Testis (tissue), 3 donors: Measurements from ENCODE around the gene TNS1. TPM values are rescaled to one million over a fixed set of nuclear protein-coding genes. Genes with fewer than 3 reads are reported as not detected.

Experiments used
- DNase-seq: peaks from one replicate; pipeline ENCODE4 v3.0.0-alpha.2; 2019
- H3K27ac ChIP-seq, 2 donors: fragments of 200-600 bp; sonication (generic); one replicate each; pipeline ENCODE4 v1.5.1; 2019
- H3K27me3 ChIP-seq: fragments of 200-600 bp; sonication (generic); one replicate; pipeline ENCODE4 v1.5.1; 2019
- H3K36me3 ChIP-seq: fragments of 200-600 bp; sonication (generic); one replicate; pipeline ENCODE4 v1.5.1; 2017; ENCODE audit warnings: low read depth; ENCODE audit errors: missing control alignments
- H3K4me1 ChIP-seq: fragments of 200-600 bp; sonication (generic); one replicate; pipeline ENCODE4 v1.5.1; 2019
- H3K4me3 ChIP-seq, 2 donors: fragments of 200-600 bp; sonication (generic); one replicate each; pipeline ENCODE4 v1.5.1; 2017 to 2019
- H3K9me3 ChIP-seq: fragments of 200-600 bp; sonication (generic); one replicate; pipeline ENCODE4 v1.5.1; 2017
- POLR2A ChIP-seq: fragments of 450-650 bp; IDR thresholded peaks from one replicate; pipeline ENCODE4 v1.6.1; 2017; ENCODE audit warnings: antibody characterized with exemption, mild to moderate bottlenecking, moderate library complexity
- WGBS, 2 donors: methylation state at CpG; one replicate each; pipeline ENCODE4 v1.1.5; 2018; 5-methylcytosine and 5-hydroxymethylcytosine counted together
- intact Hi-C: fragments of 100-400 bp; cut with DNase I; formaldehyde crosslinking; loops from one replicate; pipeline ENCODE4 v1.15.1; 2023; ENCODE audit warnings: low total_unique reads
- polyA plus RNA-seq: library from polyadenylated mRNA; stranded (reverse); fragments of 350-450 nt; fragmentation: Illumina TruSeq; extraction: RNeasy Lipid Tissue Mini Kit (QIAGEN cat#74804); gene quantifications from one replicate; pipeline ENCODE4 v1.2.3, GENCODE V29; 2014; ENCODE audit warnings: low read depth, low replicate concordance; ENCODE audit not compliant: insufficient read depth
- total RNA-seq, 2 donors: library from RNA; depleted of rRNA; stranded (reverse); fragments of >200 nt; gene quantifications; one replicate each; pipeline ENCODE4 v1.2.3, GENCODE V29; 2016
- TF ChIP-seq, protein P1 (sequence below), 3 experiments: fragments of 450-650 bp in 2 of 3; fragments of 200-600 bp in 1 of 3; sonication (generic) in 1 of 3; IDR thresholded peaks; one replicate each; pipeline ENCODE4 v1.5.1; 2016 to 2019; ENCODE audit warnings: antibody characterized with exemption in 3 of 3, mild to moderate bottlenecking in 2 of 3, moderate library complexity in 1 of 3

TNS1 gene
- total and polyA plus RNA-seq, 3 donors from 2014 or later, result 75.9 to 256 (median 227) TPM

DNA sequence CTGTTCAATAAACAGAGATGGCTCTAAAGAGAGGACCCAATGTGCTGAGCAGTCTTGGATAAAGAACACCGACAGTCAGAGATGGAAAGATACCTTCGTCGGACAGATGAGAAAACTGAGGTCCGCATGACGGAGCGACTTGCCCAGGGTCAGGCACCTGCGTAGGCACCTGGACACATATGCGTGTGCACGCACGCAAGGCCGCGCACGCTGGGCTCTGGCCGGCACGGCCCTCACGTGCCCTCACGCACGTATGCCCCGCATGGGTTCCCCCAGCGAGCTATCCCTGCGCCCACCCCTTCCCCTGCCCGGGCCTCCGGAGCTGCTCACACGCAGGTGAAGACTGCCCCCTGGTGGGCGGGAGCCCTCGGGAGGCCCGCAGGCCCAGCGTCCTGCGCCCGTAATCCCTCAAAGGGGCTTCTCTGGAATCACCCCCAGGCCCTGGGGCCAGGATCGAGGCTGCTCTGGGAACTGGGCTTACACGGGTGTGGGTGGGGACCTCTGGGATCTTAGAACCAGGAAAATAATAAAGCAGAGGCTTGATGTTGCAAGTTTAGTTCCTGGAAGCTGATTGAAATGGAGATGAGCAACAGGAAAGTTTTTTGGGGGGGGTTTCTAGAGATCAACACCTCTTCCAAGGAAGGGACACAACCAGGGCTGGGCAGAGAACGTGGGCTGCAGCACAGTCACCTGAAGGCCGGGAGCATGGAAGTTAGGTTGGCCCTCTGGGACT, 246.3 kb downstream of the TNS1 start:
- intact Hi-C loops, result loop anchor here (10.0 kb wide), 1 partner anchor 1062 kb away; the partner anchor contains the start of gene IGFBP5
- no peak for TF ChIP-seq POLR2A
- TF ChIP-seq, protein P1, sequence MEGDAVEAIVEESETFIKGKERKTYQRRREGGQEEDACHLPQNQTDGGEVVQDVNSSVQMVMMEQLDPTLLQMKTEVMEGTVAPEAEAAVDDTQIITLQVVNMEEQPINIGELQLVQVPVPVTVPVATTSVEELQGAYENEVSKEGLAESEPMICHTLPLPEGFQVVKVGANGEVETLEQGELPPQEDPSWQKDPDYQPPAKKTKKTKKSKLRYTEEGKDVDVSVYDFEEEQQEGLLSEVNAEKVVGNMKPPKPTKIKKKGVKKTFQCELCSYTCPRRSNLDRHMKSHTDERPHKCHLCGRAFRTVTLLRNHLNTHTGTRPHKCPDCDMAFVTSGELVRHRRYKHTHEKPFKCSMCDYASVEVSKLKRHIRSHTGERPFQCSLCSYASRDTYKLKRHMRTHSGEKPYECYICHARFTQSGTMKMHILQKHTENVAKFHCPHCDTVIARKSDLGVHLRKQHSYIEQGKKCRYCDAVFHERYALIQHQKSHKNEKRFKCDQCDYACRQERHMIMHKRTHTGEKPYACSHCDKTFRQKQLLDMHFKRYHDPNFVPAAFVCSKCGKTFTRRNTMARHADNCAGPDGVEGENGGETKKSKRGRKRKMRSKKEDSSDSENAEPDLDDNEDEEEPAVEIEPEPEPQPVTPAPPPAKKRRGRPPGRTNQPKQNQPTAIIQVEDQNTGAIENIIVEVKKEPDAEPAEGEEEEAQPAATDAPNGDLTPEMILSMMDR (IDR thresholded peaks at IDR 0.05), result peak; percentile 83 to 91 (median 87)
- Histone ChIP-seq H3K36me3 (no peaks in the 10 kb centered on the region), H3K4me1 (no peaks in the 10 kb centered on the region), H3K9me3 (no peaks in the 10 kb centered on the region), H3K27me3 (no peaks in the 10 kb centered on the region), H3K4me3 (peak overlapping the region; percentile 13 to 17), H3K27ac (peak overlapping the region in 1 of 2 donors; percentile 36)
- DNase-seq, result peak; percentile 81
- WGBS, 2 donors, result 15 to 32% methylated on average over 19 to 34 of the region's 34 CpGs

DNA sequence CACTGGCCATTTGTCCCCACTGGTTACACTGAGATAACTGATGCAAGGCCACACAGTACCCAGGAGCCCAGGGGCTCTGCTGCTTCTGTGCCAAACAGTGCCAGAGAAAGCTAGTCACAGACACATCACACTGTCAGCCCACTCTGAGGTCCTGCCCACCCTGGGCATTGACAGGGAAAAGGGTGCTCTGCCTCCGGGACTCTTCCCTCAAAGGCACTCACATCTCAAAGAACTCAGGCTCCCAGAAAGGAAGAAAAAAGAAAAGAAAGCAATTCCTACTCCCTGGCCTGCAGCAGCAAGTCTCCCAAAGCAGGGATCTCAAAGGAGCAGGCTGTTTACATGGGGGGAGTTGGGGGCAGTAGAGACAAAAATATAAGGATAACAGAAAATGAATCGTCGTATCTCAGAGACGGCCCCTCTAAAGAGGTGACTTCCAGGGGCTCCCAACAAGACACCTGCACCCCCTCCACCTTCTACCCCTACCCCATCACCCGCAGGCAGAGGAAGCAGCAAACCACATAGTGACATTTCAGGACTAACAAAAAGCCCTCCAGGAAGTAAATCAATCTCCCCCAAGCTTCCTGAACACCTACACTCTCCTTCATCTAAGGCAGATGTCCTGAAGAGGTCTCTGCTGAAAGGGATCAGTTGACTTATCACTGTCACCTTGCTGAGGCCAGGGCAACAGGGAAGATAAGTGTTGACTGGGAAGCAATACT, 247.6 kb downstream of the TNS1 start:
- H3K9me3 ChIP-seq, result no peaks in the 10 kb centered on the region
- H3K4me1 ChIP-seq, result no peaks in the 10 kb centered on the region
- no peak overlapping the region for H3K27ac ChIP-seq
- no peaks in the 10 kb centered on the region for H3K36me3 ChIP-seq
- TF ChIP-seq POLR2A, result no peak
- TF ChIP-seq, protein P1 (IDR thresholded peaks at IDR 0.05), result no peak
- 57 to 61% methylated on average over 5 of the region's 5 CpGs for WGBS, 2 donors
- no peaks in the 10 kb centered on the region for H3K27me3 ChIP-seq
- DNase-seq, result no peak
- intact Hi-C loops, result loop anchor here (10.0 kb wide), 1 partner anchor 1060 kb away; the partner anchor contains the start of gene IGFBP5
- H3K4me3 ChIP-seq, result no peak overlapping the region

DNA sequence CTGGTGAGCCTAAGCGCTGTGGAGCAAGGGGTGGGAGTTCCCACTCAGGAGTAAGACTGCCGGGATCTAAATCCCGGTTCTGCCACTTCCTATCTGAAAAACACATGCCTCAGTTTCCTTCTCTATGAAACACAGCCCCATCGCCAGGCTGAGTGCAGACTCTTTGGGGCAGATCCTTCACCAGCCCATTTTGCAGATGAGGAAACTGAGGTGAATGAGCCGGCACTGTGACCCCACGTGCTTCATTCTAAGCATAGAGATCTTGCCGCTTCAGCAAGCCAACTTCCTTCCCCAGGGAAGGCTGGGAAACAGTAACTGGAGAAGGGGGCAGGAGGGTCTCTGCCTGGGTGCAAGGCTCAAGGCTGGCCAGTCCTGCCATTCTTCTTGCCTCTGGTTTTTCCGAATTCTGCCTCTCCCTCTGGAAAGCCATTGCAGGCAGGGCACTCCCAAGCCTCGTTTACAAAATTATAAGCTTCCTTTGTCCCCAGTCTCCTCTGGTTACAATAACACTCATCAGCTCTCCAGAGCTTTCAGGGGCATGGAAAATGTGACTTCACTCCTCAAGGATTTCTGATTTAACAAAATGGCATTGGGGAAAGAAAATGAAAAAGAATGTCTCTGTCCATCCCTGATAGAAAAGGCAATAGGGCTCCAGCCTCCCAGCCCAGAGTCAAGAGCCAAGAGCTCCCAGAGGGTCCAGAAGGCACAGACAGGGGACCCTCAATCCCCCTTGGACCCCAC, 249.2 kb downstream of the TNS1 start:
- Histone ChIP-seq H3K27me3 (no peaks in the 10 kb centered on the region), H3K36me3 (no peaks in the 10 kb centered on the region), H3K4me1 (no peaks in the 10 kb centered on the region), H3K9me3 (no peaks in the 10 kb centered on the region), H3K27ac (no peak overlapping the region), H3K4me3 (no peak overlapping the region)
- TF ChIP-seq, protein P1 (IDR thresholded peaks at IDR 0.05), result no peak
- TF ChIP-seq POLR2A, result no peak
- DNase-seq, result no peak
- intact Hi-C loops, result loop anchor here (10.0 kb wide), 1 partner anchor 1059 kb away; the partner anchor contains the start of gene IGFBP5
- 63 to 76% methylated on average over 5 to 9 of the region's 9 CpGs for WGBS, 2 donors

DNA sequence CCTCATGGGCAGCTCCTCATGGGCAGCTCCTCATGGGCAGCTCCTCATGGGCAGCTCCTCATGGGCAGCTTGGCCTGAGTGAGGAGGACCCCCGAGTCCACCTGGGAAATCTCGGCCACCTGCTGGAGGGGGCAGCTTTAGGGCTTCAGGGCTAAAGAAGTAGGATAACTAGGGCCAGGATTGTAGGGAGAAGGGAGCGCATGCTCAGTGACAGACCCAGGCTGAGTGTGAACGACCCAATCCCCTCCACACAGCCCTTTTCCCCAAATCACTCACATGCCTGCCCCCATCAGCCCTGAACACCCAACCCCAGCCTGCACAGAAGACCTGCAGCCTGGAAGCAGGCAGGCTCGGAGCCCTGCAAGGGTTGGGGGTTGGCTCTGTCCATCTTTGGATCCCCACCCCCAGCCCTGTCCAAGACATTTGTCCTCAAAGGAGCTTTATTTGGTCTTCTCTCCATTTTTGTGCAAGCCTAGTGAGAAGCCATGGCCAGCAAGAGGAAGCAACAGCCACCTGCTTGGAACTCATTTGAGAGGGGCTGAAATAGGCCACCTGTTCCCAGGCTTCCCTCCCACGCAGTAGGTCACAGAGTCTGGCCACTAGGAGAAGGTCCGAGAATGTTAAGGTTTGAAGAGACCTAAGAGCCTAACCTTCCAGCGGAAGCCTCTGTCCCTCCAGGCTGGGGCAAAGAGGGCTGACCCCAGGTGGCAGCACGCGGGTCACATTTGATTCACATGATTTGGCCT, 249.9 kb downstream of the TNS1 start:
- no peak overlapping the region for H3K4me3 ChIP-seq
- no peaks in the 10 kb centered on the region for H3K4me1 ChIP-seq
- 77 to 78% methylated on average over 10 of the region's 10 CpGs for WGBS, 2 donors
- no peaks in the 10 kb centered on the region for H3K36me3 ChIP-seq
- TF ChIP-seq, protein P1 (IDR thresholded peaks at IDR 0.05), result no peak
- TF ChIP-seq POLR2A, result no peak
- H3K27me3 ChIP-seq, result no peaks in the 10 kb centered on the region
- H3K27ac ChIP-seq, result no peak overlapping the region
- intact Hi-C loops, result loop anchor here (10.0 kb wide), 1 partner anchor 1058 kb away; the partner anchor contains the start of gene IGFBP5
- H3K9me3 ChIP-seq, result no peaks in the 10 kb centered on the region
- no peak for DNase-seq
